AG08396 (cell line): ENCODE results near the gene ATP1B2.
"Not testable (repeated sequence)": the region's sequence is repeated elsewhere in the genome, so short reads cannot be mapped to it uniquely, and the experiment has no call there.

Source experiments
- DNase-seq: peaks from one replicate; pipeline ENCODE4 v3.0.0; 2012; ENCODE audit warnings: low spot score, mixed read lengths

Gene ATP1B2

GRCh38 chr17:7634384-7634783 lies 16.3 kb upstream of the ATP1B2 start:
- DNase-seq = peak; percentile 76

GRCh38 chr17:7636163-7636562 lies 14.6 kb upstream of the ATP1B2 start:
- DNase-seq = peak; percentile 2

- no peak for DNase-seq
Measured at GRCh38 chr17:7640783-7641182, 9.9 kb upstream of the ATP1B2 start.

- not testable (repeated sequence) for DNase-seq
Measured at GRCh38 chr17:7641635-7642034, 9.1 kb upstream of the ATP1B2 start.

GRCh38 chr17:7644775-7645174 lies 6.0 kb upstream of the ATP1B2 start:
- peak; percentile 1 for DNase-seq

- peak; percentile 23 for DNase-seq
Measured at GRCh38 chr17:7646457-7646856, 4.3 kb upstream of the ATP1B2 start.

- peak; percentile 1 for DNase-seq
Measured at GRCh38 chr17:7647018-7647417, 3.7 kb upstream of the ATP1B2 start.

- no peak for DNase-seq
Measured at GRCh38 chr17:7651097-7651664, 455 bp downstream of the ATP1B2 start.

- DNase-seq = no peak
Measured at GRCh38 chr17:7651665-7652387, 1.1 kb downstream of the ATP1B2 start.

GRCh38 chr17:7652388-7653356 lies 1.9 kb downstream of the ATP1B2 start:
- no peak for DNase-seq

- DNase-seq = no peak
Measured at GRCh38 chr17:7654832-7655540, 4.3 kb downstream of the ATP1B2 start.

GRCh38 chr17:7655541-7655840 lies 4.8 kb downstream of the ATP1B2 start:
- DNase-seq = no peak

GRCh38 chr17:7656958-7657609 lies 6.4 kb downstream of the ATP1B2 start:
- DNase-seq = no peak

GRCh38 chr17:7667656-7668406 lies 17.1 kb downstream of the ATP1B2 start:
- DNase-seq = no peak

- no peak for DNase-seq
Measured at GRCh38 chr17:7668482-7668881, 17.8 kb downstream of the ATP1B2 start.

- no peak for DNase-seq
Measured at GRCh38 chr17:7673239-7673638, 22.5 kb downstream of the ATP1B2 start.

- no peak for DNase-seq
Measured at GRCh38 chr17:7674934-7675333, 24.2 kb downstream of the ATP1B2 start.

GRCh38 chr17:7676533-7676932 lies 25.8 kb downstream of the ATP1B2 start:
- DNase-seq = no peak

- DNase-seq = no peak
Measured at GRCh38 chr17:7677388-7678067, 26.8 kb downstream of the ATP1B2 start.

- peak; percentile 1 for DNase-seq
Measured at GRCh38 chr17:7684851-7685532, 34.3 kb downstream of the ATP1B2 start.
